ENCODE data around the gene CD79A.

DNA sequence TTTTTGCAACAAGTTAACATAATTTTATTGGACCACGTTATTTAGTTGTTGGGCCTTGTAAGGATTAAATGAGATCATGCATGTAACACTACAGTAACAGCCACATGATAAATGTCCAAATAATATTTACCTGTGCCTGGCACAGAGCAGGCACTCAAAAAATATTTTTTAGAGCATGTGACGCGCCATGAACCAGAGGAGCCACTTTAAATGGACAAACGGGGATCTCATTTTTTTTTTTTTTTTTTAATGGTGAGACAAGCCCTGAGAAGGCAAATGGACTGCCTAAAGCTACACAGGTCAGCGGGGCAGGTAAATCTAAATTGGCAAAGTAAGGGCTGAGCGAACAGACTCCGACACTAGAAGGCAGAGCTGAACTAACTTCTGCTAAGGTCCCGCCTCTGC is 17.9 kb upstream of the CD79A start:
- TF ChIP-seq, protein P1, sequence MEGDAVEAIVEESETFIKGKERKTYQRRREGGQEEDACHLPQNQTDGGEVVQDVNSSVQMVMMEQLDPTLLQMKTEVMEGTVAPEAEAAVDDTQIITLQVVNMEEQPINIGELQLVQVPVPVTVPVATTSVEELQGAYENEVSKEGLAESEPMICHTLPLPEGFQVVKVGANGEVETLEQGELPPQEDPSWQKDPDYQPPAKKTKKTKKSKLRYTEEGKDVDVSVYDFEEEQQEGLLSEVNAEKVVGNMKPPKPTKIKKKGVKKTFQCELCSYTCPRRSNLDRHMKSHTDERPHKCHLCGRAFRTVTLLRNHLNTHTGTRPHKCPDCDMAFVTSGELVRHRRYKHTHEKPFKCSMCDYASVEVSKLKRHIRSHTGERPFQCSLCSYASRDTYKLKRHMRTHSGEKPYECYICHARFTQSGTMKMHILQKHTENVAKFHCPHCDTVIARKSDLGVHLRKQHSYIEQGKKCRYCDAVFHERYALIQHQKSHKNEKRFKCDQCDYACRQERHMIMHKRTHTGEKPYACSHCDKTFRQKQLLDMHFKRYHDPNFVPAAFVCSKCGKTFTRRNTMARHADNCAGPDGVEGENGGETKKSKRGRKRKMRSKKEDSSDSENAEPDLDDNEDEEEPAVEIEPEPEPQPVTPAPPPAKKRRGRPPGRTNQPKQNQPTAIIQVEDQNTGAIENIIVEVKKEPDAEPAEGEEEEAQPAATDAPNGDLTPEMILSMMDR (IDR thresholded peaks at IDR 0.05): no peak
- TF ChIP-seq POLR2A (IDR thresholded peaks at IDR 0.05): no peak

Measured in thyroid gland (tissue), 4 donors.